Body of pancreas (tissue), 4 donors: Measurements from ENCODE around the gene CARF.
A peak's percentile ranks its signal among the peaks of the same experiment; 100 is the strongest.

Experiments
- POLR2A ChIP-seq, 3 donors: fragments of 450-650 bp; IDR thresholded peaks; one replicate each; pipeline ENCODE4 v1.6.1; 2016; ENCODE audit warnings: antibody characterized with exemption in 3 of 3, mild to moderate bottlenecking in 2 of 3
- TF ChIP-seq, protein P1 (sequence below), 7 experiments: fragments of 450-650 bp in 4 of 7; fragments of 200-600 bp in 3 of 7; sonication (generic) in 3 of 7; IDR thresholded peaks; one replicate each; pipeline ENCODE4 v1.5.1; 2016 to 2019; ENCODE audit warnings: antibody characterized with exemption in 7 of 7

DNA sequence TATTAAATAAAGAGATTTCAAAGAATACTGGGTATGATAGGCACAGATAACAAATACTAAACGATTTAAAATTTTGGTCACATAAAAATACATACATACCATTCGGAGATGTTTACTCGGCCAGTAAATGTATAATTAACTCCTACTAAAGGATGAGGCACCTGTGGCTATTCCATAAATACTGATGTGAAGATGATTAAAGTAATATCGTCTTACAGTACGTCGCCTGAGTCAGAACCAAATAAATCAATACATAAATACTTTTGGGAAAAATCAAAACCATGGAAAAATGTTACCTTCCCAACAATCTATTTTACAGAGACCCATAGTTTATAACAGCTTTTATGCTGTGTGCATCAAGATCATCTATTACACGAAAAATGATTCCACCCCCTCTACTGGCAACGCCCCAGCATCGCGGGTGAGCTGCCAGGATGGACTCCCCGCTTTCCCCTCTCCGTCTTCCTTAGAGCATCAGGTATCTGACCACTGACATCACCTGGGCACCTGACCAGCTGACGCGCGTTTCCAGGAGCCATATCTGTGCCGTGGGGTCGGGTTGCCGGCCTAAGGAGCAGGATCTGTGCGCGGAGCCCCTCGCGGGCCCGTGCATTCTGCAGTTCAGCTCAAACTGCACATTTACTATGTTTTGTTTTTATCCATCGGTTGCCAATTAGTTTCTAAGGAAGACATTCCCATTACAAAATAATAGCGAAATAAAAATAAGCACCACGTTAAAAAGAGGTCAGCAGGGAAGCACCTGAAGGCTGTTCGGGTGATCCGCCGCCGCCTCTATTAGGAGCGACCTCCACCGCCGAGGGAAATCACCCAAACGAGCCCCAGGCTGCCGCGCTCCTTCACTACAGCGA, 41.4 kb upstream of the CARF start:
- TF ChIP-seq, protein P1, sequence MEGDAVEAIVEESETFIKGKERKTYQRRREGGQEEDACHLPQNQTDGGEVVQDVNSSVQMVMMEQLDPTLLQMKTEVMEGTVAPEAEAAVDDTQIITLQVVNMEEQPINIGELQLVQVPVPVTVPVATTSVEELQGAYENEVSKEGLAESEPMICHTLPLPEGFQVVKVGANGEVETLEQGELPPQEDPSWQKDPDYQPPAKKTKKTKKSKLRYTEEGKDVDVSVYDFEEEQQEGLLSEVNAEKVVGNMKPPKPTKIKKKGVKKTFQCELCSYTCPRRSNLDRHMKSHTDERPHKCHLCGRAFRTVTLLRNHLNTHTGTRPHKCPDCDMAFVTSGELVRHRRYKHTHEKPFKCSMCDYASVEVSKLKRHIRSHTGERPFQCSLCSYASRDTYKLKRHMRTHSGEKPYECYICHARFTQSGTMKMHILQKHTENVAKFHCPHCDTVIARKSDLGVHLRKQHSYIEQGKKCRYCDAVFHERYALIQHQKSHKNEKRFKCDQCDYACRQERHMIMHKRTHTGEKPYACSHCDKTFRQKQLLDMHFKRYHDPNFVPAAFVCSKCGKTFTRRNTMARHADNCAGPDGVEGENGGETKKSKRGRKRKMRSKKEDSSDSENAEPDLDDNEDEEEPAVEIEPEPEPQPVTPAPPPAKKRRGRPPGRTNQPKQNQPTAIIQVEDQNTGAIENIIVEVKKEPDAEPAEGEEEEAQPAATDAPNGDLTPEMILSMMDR (IDR thresholded peaks at IDR 0.05): peak in 5 of 7 experiments; percentile 18 to 38 (median 31)
- TF ChIP-seq POLR2A (IDR thresholded peaks at IDR 0.05): peak in 2 of 3 donors; percentile 63 to 68
